ENCODE measurements around the gene PCGF3.

GRCh38 chr4:739569-739968 lies 33.9 kb downstream of the PCGF3 start:
- TF ChIP-seq GLIS3 (CRISPR knock-in tag; IDR thresholded peaks at IDR 0.05) (no peak), ISL1 (CRISPR knock-in tag; IDR thresholded peaks at IDR 0.05) (no peak), ZNF70 (CRISPR knock-in tag; IDR thresholded peaks at IDR 0.05) (no peak), PATZ1 (CRISPR knock-in tag; IDR thresholded peaks at IDR 0.05; ENCODE audit: borderline replicate concordance) (no peak), RARB (CRISPR knock-in tag; IDR thresholded peaks at IDR 0.05) (no peak), ZC3H10 (CRISPR knock-in tag; IDR thresholded peaks at IDR 0.05) (no peak), BACH2 (CRISPR knock-in tag; IDR thresholded peaks at IDR 0.05; ENCODE audit: borderline replicate concordance) (no peak), ZNF8 (CRISPR knock-in tag; IDR thresholded peaks at IDR 0.05) (no peak), ARNTL (CRISPR knock-in tag; IDR thresholded peaks at IDR 0.05; ENCODE audit: borderline replicate concordance, low read depth) (no peak), ZFP30 (CRISPR knock-in tag; IDR thresholded peaks at IDR 0.05) (no peak), ESRRG (CRISPR knock-in tag; IDR thresholded peaks at IDR 0.05) (no peak)
- TF ChIP-seq, protein P1, sequence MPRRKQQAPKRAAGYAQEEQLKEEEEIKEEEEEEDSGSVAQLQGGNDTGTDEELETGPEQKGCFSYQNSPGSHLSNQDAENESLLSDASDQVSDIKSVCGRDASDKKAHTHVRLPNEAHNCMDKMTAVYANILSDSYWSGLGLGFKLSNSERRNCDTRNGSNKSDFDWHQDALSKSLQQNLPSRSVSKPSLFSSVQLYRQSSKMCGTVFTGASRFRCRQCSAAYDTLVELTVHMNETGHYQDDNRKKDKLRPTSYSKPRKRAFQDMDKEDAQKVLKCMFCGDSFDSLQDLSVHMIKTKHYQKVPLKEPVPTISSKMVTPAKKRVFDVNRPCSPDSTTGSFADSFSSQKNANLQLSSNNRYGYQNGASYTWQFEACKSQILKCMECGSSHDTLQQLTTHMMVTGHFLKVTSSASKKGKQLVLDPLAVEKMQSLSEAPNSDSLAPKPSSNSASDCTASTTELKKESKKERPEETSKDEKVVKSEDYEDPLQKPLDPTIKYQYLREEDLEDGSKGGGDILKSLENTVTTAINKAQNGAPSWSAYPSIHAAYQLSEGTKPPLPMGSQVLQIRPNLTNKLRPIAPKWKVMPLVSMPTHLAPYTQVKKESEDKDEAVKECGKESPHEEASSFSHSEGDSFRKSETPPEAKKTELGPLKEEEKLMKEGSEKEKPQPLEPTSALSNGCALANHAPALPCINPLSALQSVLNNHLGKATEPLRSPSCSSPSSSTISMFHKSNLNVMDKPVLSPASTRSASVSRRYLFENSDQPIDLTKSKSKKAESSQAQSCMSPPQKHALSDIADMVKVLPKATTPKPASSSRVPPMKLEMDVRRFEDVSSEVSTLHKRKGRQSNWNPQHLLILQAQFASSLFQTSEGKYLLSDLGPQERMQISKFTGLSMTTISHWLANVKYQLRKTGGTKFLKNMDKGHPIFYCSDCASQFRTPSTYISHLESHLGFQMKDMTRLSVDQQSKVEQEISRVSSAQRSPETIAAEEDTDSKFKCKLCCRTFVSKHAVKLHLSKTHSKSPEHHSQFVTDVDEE (CRISPR knock-in tag; IDR thresholded peaks at IDR 0.05) = no peak

Data from SK-N-SH treated with all-trans-retinoic acid at 6 μM for 48 hours (cell line).